ENCODE data around the gene PAPOLA.

The PAPOLA gene

GRCh38 chr14:96594961-96595360 lies 92.8 kb downstream of the PAPOLA start:
- H3K36me3 ChIP-seq (ENCODE audit: control insufficient read depth, insufficient read depth, low read length), result no peaks in the 10 kb centered on the region
- H3K4me3 ChIP-seq (ENCODE audit: low read length), result no peak overlapping the region
- H3K9ac ChIP-seq (ENCODE audit: low read length), result no peak overlapping the region
- H3K4me1 ChIP-seq (ENCODE audit: control insufficient read depth, insufficient read depth, low read length), result no peaks in the 10 kb centered on the region
- H3K27ac ChIP-seq (ENCODE audit: low read depth, low read length), result no peak overlapping the region
- H3K27me3 ChIP-seq (ENCODE audit: control insufficient read depth, insufficient read depth, low read length), result peaks cover 6% of the 10 kb centered on the region

DNA sequence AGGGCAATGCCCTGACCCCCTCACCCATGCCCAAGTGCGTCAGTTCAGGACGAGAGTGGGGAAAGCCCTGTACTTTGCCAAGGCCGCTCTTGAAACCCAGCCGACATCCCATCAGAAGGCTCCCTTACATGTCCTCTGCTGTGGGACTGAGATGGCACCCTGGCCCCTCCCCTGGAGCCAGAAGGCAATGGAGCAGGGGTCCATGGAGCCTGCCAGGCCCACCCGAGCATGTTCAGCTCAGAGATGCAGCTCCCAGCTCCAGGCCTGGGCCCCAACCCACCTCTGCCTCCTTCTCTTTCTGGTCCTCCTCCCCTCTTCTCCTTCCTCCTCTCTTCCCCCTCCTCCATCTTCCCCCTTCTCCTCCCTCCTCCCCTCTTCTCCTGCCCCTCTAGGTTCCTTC lies 95.5 kb downstream of the PAPOLA start:
- Histone ChIP-seq H3K9ac (ENCODE audit: low read length) (no peak overlapping the region), H3K4me3 (ENCODE audit: low read length) (no peak overlapping the region), H3K27me3 (ENCODE audit: control insufficient read depth, insufficient read depth, low read length) (peaks cover 2% of the 10 kb centered on the region), H3K4me1 (ENCODE audit: control insufficient read depth, insufficient read depth, low read length) (no peaks in the 10 kb centered on the region), H3K27ac (ENCODE audit: low read depth, low read length) (no peak overlapping the region), H3K36me3 (ENCODE audit: control insufficient read depth, insufficient read depth, low read length) (no peaks in the 10 kb centered on the region)

DNA sequence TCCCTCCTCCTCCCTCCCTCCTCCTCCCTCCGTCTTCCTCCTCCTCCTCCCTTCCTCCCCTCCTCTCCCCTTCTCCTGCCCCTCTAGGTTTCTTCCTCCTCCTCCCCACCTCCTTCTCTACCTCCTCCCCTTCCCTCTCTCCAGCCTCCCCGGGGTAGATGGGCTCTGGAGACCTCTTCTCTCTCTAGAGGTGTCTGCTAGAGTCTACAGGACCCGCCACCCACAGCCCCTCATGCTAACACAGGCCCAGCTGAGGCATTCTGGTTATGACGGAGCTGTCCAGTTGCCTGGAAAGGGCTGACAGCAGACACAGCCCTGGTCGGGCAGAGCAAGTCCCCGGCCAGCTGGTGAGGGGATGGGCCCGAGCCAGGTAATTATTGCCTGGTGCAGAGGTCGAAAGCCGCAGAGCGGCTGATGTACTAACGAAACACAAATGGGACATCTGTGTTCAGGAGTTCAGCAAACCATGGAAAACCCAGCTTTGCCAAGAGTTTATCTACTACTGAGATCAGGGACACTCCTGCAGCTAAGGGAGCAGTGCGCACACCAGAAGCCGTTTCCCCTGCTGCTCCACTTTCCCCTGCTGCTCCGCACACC lies 96.2 kb downstream of the PAPOLA start:
- no peak overlapping the region for H3K4me3 ChIP-seq (ENCODE audit: low read length)

DNA sequence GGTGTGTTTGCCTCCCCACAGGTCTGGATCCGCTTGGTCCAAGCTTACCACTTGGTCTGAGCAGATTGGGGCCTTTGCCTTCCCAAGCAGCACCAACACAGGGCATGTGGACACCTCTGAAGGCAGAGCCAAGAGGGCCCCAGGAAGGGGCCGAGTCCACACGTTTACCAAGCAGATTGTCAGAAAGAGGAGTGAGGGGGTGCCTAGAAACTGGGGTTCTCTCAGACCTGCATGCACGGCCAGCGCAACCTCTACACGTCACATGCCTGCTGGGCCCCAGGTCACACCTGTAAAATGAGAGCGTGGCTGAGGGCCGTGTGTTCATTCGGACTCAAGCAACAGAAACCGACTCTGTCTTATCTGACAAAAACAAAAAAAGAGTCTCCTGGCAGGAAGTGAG lies 96.9 kb downstream of the PAPOLA start:
- Histone ChIP-seq H3K27ac (ENCODE audit: low read depth, low read length) (no peak overlapping the region), H3K4me1 (ENCODE audit: control insufficient read depth, insufficient read depth, low read length) (no peaks in the 10 kb centered on the region), H3K36me3 (ENCODE audit: control insufficient read depth, insufficient read depth, low read length) (no peaks in the 10 kb centered on the region), H3K4me3 (ENCODE audit: low read length) (no peak overlapping the region), H3K9ac (ENCODE audit: low read length) (no peak overlapping the region), H3K27me3 (ENCODE audit: control insufficient read depth, insufficient read depth, low read length) (no peaks in the 10 kb centered on the region)

More for the DNA sequence above, 96.2 kb downstream of the PAPOLA start:
- H3K4me1 ChIP-seq (ENCODE audit: control insufficient read depth, insufficient read depth, low read length), result no peaks in the 10 kb centered on the region
- no peak overlapping the region for H3K9ac ChIP-seq (ENCODE audit: low read length)
- H3K36me3 ChIP-seq (ENCODE audit: control insufficient read depth, insufficient read depth, low read length), result no peaks in the 10 kb centered on the region
- H3K27me3 ChIP-seq (ENCODE audit: control insufficient read depth, insufficient read depth, low read length), result no peaks in the 10 kb centered on the region
- H3K27ac ChIP-seq (ENCODE audit: low read depth, low read length), result no peak overlapping the region

DNA sequence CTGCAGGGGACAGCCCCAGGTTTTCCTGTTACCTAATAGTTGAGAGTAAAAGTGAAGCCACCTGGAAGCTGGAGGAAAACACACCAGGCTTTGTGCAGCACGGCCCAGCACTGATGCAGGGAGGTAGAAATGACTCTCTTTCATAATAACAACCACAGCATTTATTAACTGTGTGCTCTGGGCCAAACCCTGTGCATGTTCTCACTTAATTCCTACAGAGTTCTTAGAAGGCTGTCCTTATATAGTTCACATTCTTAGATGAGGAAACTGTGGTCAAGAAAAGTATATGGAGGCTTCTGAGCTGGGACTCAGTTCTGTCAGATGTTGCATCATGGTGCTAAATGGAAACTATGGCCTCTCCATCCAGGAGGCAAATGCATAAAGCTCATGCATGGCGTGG lies 100.0 kb downstream of the PAPOLA start:
- Histone ChIP-seq H3K36me3 (ENCODE audit: control insufficient read depth, insufficient read depth, low read length) (no peaks in the 10 kb centered on the region), H3K9ac (ENCODE audit: low read length) (no peak overlapping the region), H3K4me3 (ENCODE audit: low read length) (no peak overlapping the region), H3K27me3 (ENCODE audit: control insufficient read depth, insufficient read depth, low read length) (no peaks in the 10 kb centered on the region), H3K4me1 (ENCODE audit: control insufficient read depth, insufficient read depth, low read length) (no peaks in the 10 kb centered on the region), H3K27ac (ENCODE audit: low read depth, low read length) (no peak overlapping the region)

GRCh38 chr14:96603350-96604255 lies 101.4 kb downstream of the PAPOLA start:
- Histone ChIP-seq H3K36me3 (ENCODE audit: control insufficient read depth, insufficient read depth, low read length) (no peaks in the 10 kb centered on the region), H3K4me1 (ENCODE audit: control insufficient read depth, insufficient read depth, low read length) (no peaks in the 10 kb centered on the region), H3K27me3 (ENCODE audit: control insufficient read depth, insufficient read depth, low read length) (no peaks in the 10 kb centered on the region), H3K4me3 (ENCODE audit: low read length) (no peak overlapping the region), H3K9ac (ENCODE audit: low read length) (no peak overlapping the region), H3K27ac (ENCODE audit: low read depth, low read length) (no peak overlapping the region)

DNA sequence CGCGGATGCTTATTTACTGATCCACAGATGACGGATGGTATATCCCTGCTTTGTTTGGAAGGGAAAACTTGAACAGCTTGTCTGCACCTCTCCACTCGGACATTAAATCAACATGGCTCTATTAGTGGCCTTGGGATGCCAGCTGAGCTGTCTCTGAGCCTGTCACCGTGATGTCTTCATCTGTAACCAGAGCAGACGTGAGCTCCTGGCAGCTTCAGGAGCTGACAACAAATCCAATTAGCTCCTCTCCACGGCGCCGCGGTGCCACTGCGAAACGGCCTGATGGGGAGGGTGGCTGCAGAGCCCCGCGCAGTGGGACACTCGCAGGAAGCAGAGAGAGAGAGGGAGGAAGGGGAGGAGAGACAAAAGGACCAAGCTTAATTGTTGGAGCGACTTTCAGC lies 112.3 kb downstream of the PAPOLA start:
- H3K27me3 ChIP-seq (ENCODE audit: control insufficient read depth, insufficient read depth, low read length), result no peaks in the 10 kb centered on the region

DNA sequence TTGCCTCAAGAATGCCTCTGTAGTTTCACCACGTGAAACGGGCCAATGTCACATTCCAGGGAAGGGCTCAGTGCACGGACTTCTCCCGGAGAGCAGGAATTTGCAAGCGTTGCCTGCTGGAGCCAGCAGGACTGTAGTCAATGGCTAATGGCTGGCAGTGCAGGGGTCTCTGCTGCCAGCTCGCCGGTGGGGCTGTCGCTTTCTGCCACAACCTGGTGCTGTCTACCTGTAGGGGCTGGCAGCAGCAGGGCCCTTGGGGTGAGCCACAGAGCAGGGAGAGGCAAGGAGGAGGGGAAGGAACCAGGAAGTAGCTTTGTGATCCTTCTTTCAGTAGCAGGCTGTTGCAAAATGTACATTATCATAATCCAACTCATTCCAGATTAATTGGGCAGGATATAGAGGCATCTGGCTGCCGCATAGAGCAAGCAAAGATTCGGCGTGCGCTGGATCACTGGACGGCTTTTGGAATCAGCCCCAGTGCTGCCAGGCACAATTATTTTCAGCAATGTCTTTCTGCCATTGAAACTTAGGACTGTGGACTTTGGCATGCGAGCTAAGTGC lies 114.1 kb downstream of the PAPOLA start:
- H3K27me3 ChIP-seq (ENCODE audit: control insufficient read depth, insufficient read depth, low read length), result no peaks in the 10 kb centered on the region
- no peak overlapping the region for H3K27ac ChIP-seq (ENCODE audit: low read depth, low read length)
- H3K36me3 ChIP-seq (ENCODE audit: control insufficient read depth, insufficient read depth, low read length), result no peaks in the 10 kb centered on the region
- H3K9ac ChIP-seq (ENCODE audit: low read length), result no peak overlapping the region
- no peaks in the 10 kb centered on the region for H3K4me1 ChIP-seq (ENCODE audit: control insufficient read depth, insufficient read depth, low read length)
- no peak overlapping the region for H3K4me3 ChIP-seq (ENCODE audit: low read length)

More for the DNA sequence above, 112.3 kb downstream of the PAPOLA start:
- Histone ChIP-seq H3K36me3 (ENCODE audit: control insufficient read depth, insufficient read depth, low read length) (no peaks in the 10 kb centered on the region), H3K9ac (ENCODE audit: low read length) (no peak overlapping the region), H3K4me1 (ENCODE audit: control insufficient read depth, insufficient read depth, low read length) (no peaks in the 10 kb centered on the region), H3K27ac (ENCODE audit: low read depth, low read length) (no peak overlapping the region), H3K4me3 (ENCODE audit: low read length) (no peak overlapping the region)

Measured in rectal smooth muscle tissue (tissue), 1 donor.